AML-193 (cell line): Measurements from ENCODE around the gene SLC35F2.
"Not testable (repeated sequence)": the region's sequence is repeated elsewhere in the genome, so short reads cannot be mapped to it uniquely, and the experiment has no call there.

ENCODE experiments used
- DNase-seq, 2 experiments: peaks; one replicate each; lab custom pipeline; 2025; lab: John Stamatoyannopoulos, UW

SLC35F2 gene

DNA sequence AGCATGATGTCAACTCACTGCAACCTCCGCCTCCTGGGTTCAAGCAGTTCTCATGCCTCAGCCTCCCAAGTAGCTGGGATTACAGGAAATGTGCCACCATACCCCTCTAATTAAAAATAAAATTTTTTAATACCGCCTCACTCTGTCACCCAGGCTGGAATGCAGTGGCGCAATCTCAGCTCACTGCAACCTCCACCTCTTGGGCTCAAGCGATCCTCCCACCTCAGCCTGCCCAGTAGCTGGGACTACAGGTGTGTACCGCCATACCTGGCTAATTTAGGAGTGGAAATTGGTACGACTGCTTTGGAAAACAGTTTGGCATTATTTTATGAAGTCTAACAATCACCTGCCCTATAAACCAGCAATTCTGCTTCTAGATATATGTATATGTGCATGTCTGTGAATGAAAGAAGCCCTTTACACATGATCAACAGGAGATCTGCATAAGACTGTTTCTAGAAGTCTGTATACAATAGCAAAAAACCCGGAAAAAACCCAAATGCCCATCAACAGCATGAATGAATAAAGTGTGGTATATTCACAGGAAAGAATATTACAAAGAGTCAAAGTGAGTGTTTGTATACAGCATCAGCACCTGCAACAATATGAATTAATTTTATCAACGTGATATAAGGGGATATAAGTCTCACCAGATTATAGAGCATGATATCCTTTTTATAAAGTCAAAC is 16.0 kb downstream of the SLC35F2 start:
- DNase-seq, result no peak

DNA sequence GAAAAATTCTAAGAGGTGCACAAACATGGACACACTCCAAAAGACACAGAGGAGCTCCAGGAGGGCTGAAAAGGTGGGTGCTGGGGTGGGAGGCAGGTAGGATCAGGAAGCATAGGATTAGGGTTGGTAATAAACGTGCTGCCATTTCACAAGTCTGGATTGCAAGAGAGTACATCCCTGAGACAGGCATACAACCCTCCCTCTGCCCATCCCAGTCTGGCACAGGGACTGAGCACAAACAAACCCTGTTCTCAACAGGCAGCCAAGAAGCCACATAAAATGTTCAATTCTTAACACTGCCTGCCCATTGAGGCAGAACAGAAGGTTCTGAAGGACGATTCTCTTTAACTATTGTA is 18.5 kb downstream of the SLC35F2 start:
- peak in 1 of 2 experiments; percentile 45 for DNase-seq

DNA sequence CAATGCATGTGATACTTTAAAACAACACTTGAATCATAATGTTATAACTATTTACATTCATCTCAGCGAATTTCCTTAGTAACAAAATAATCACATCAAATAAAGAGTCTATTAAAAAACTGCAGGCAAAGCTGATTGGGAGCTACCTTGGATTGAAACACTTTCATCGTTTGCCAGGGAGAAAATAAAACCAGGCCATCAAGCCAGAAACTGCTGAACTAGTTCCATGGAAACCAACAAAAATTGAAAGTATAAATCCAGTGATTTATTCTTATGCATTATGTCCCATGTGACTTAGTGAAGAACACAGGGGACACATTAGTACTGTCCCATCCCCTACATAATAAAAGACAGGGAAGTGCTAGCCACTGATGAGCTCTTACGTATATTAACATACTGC is 21.7 kb downstream of the SLC35F2 start:
- DNase-seq, result no peak

DNA sequence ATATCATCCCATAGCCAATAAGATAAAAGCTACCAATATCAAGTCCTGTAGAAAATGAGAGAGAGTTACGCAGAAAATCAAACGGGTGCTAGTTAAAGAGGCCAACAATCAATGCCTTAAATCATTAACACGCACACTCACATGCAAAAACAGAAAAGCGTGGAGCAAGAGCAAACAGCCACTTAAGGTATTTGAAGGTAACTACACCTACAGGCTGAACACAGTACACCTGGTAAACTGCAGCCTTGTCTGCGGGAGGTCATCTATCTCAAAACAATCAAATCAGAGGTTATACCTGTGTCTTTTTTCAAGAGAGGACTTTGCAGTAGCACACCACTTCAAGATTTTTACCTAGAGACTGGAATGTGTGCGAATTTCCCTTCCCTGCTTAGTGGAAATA is 23.6 kb downstream of the SLC35F2 start:
- no peak for DNase-seq

DNA sequence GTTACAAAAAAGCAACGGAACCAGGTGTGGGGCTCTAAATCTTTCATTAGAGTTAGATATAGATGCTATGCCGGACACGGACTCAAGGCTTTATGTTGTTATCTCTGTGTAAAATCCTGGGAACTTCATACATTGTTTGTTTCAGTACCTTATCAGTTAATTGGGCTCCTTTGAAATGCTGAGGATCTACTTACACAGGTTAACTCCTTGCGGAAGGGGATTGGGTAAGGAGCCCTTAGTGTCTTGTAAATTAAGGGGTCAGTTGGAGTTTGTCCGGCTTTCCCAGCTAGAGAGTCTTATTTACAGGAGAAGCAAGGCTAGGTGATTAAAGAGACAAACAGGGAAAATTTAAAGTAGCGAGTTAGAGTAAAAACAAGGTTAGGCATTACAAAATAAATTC is 24.7 kb downstream of the SLC35F2 start:
- not testable (repeated sequence) for DNase-seq

DNA sequence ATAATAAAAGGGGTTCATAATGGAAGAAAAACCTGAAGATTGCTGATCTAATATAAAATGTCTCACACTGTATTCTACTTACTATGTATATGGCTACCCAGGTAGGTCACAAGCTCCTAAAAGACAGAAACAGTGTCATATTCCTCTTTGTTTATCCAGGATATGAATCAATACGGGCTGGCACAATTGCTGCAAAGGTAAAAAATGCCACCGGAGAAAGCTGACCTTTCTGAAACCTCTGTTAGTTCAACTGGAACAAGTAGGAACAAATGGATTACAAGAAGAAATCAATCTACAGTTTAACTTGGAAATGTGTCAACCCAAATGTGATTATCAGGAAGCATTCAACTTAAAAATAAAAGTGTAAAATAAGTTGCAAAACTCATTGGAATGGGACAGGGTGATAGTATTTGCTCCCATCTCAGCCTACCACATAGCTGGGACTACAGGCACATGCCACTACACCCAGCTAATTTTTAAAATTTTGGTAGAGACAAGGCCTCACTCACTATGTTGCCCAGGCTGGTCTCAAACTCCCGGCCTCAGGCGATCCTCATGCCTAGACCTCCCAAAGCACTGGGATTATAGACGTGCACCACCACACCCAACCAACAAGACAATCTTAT is 27.6 kb downstream of the SLC35F2 start:
- DNase-seq, result no peak

DNA sequence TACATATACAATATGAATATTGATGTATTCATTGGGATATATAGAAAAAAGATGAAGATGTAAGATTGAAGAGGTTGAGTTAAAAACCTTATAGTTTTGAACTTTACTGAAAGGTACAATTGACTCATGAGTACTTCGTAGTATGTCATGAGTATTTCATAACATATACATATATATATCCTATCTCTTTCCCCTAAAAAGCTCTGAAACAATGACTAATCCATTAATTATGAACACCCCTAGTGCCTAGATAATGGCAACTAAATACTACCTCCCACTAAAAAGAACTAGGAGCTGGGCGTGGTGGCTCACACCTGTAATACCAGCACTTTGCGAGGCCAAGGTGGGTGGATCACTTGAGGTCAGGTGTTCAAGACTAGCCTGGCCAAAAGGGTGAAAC is 31.5 kb downstream of the SLC35F2 start:
- DNase-seq, result no peak

DNA sequence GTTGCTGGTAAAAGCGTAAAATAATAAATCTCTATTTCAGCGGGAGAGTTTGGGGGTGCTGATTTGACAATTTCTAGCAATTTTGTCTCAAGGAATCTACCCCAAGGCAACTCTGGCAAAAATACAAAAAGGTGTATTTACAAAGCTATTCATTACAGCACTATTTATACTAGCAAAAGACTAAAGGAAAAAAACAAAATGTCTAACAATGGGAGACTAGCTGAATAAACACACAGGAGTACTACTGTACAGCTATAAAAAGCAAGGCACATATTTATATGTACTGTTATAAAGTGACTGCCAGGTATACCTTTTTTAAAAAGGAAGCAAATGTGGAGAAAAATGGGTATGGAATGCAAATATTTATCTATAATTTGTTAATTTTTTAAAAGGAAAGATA is 32.7 kb downstream of the SLC35F2 start:
- DNase-seq, result no peak

DNA sequence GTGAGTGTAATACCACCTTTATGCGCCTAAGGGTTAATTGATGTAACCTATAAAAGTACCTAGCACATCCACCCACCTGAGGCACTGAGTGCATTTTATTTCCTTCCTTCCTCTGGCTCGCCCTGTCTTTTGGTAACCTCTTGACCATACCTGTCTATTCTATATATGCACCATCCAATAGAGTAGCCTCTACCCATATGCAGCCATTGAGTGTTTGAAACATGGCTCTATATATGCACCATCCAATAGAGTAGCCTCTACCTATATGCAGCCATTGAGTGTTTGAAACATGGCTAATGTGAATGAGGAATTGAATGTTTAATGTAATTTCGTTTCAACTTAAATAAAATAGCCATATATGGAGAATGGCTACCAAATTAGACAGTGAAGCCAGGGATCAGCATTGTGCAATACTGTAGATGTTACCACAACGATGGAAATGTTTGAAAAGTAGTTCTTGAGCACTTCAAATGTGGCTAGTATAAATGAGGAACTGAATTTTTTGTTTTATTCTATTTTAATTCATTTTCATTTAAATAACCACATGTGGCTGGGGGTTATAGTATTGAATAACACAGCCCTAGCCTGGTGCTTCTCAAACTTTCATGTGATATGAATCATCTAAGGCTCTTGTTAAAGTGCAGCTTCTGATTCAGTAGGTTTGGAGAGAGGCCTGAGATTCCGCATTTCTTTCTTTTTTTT is 33.8 kb downstream of the SLC35F2 start:
- DNase-seq, result peak; percentile 74 to 84

DNA sequence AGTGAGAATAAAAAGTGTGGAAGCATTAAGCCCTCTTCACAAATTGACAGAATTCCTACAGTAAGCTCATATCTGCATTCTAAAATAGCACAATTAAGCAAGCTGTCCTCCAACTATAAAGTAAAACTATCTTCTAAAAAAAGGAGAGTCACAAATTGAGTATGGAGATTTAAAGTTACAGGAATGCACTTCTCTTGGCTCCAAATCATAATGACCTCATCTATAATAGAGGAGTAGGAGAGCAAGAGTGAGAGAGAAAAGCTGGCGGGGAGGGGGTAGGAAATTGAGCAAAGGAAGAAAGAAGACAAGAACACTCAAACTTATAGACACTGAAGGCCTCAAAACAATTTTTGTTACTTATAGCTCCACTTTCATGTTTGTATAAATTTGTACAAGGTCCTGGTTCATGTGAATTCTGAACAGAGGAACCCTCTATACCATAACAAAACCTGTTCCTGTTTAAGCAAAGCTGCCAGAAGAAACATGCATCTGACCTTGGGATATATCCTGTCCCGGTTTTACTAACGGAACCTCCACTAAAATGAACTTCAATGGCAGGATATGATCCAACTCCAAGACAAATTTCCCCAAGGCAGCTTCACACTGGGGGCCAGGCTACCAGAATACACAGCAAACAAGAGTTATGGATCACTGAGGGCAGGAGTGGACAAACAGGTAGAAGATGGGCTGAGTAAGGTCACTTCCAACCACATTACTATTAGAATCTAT is 37.2 kb downstream of the SLC35F2 start:
- no peak for DNase-seq

DNA sequence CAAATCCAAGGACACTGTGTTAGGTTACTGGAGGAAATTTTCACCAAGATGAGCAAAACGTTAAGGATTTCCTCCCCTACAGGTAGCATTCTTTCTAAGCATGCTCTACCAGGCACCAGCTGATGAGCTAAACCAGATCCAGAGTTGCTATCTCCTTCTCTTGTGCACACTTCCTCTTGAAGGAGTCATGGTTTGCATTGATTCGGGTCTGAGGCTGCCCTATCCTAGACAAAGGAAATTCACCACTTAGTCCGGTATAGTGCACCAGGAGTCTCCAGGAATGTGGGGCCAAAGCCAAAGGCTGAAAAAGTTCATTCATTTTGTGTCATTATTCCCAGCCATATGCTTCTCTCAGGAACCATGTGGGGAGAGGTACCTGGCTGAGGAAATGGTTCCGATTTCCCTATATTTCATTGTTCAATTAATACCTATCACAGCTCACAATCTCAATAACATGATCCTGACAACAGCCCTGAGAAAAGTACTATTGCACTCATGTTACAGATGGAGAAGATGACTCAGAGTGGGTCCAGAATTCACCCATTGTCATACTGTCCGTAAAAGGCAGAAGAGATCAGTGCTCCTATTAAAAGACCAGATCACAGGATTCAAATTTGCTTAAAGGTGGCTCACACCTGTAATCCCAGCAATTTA is 39.1 kb downstream of the SLC35F2 start:
- DNase-seq, result no peak

DNA sequence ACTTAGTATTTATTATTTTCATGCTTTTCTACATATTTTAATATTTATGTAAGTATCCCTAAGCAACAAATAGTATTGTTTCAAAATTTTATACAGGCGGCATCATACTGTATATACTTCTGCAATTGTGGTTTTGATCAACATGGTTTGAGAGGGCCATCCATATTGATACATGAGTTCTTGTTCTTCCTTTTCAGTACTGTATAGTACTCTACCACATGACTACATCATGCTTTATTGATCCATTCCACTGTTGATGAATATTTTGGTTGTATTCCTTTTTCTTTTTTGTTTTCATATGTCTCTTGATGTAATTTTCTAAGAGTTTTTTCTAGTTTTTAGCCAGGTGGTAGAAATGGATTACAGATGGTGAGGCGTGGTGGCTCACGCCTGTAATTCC is 40.1 kb downstream of the SLC35F2 start:
- DNase-seq, result no peak

DNA sequence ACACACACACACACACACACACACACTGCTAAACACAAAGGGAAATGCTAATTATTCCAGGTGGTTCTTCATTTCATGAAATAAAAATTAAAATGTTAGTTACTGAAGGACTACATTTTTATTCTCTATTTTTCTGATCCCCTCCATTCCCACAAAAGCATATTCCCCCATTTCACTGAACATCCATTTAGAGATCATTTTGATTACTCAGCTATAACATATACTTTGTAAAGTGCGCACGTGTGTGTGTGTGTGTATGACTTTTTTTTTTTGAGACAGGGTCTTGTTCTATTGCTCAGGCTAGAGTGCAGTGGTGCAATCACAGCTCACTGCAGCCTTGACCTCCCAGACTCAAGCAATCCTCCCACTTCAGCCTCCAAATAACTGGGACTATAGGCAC is 42.6 kb downstream of the SLC35F2 start:
- no peak for DNase-seq

DNA sequence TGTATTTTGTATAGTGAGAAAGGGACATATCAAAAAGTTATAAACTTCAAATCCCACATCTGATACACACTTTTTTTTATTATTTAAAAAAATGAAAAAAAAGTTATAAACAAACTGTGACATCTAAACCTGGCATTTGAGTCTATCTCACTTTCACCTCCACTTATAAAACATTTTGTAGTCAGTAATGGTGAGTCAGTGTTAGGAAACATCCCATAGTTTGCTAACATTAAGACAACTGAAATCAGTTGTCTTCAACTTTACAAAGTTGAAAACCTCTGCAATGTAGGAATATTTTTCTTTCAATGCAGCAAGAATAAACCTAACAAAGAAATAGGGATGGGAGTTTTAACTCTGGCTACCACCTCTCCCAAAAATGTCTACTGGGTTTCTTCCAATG is 47.7 kb downstream of the SLC35F2 start:
- DNase-seq, result no peak

DNA sequence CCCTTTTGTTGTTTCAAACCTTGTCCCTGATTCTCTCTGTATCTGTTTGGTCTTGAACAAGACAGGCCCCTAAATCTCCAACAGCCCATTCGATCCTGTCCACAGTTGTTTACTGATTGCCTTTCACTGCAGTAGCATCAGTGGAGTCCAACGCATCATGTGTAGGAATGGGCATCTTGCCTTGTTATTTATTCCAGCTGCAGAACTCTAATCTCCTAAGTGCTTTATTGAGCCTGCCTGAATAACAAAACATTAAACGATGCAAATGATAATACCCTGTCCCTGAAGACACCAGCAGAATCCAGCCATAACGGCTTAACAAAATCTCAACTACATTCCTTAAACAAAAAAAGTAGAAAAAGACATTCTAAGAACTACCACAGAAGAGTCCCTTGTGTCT is 50.1 kb downstream of the SLC35F2 start:
- DNase-seq, result no peak

DNA sequence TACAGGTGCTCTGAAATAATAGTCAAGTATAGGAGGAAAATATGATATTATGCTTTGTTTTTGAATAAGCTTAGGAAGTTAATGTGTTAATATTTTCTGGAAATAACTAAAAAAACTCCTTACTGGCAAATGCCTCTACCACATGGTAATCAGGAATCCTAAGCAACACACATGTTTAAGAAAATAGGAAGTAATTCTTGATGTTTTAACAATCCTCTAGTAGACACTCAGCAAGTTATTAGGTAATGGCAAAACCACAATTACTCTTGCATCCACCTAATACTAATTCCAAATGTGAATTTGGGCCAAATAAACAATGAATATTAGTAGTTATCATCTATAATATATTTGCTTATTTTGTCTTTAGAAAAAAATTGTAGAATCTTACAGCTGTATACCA is 53.6 kb downstream of the SLC35F2 start:
- peak; percentile 77 to 83 for DNase-seq

DNA sequence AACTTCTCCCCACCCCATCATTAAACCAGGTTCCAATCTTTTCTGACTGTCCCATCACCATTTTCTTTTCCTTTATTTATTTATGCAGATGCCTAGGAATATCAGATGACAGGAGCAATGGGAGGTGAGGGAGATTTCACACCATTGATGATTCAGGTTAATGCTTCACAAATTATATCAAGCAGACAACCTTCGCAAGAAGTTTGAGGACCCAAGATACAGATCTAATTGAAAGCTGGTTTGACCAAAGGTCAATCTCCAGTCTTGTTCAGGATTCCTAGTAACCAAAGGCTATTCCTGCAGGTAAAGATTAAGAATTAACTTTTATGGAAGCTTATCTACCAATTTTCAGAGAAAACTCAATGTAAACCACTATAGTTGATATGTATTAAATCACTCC is 54.4 kb downstream of the SLC35F2 start:
- no peak for DNase-seq

DNA sequence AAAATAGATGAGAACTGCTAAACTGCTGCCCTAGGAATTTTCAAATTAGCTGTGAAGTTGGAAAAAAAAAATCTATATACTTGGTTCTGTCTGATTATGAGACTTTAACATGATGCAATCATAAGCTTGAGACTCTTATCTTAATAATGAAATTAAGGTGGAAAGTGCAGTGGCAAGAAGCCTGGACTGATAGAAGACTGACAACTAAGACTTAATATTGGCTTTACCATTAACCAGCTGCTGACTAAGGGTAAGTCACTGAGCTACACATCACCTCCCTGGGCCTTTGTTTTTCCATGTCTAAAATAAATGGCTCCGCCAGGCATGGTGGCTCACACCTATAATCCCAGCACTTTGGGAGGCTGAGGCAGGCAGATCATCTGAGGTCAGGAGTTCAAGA is 56.9 kb downstream of the SLC35F2 start:
- DNase-seq, result no peak

DNA sequence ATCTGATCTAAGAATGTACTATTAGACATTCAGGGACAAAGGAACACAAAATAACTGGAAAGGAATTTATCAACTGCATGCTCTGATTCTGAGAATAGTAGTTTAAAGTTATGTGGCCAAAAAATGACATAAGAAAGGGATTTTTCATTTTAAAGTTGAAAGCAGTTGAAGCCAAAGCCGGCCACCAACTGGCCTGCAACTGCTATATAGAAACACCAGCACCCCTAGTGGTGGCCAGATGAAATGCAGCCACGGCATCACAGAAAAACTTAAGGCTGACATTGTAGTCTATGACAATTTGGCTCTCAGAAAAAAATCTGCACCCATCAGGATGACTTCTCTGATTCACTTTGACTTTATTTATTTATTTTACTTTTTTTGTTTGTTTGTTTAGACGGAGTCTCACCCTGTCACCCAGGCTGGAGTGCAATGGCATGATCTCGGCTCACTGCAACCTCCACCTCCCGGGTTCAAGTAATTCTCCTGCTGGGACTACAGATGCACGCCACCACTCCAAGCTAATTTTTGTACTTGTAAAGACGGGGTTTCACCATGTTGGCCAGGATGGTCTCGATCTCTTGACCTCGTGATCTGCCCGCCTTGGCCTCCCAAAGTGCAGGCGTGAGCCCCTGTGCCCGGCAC is 59.2 kb downstream of the SLC35F2 start:
- peak; percentile 51 for DNase-seq

DNA sequence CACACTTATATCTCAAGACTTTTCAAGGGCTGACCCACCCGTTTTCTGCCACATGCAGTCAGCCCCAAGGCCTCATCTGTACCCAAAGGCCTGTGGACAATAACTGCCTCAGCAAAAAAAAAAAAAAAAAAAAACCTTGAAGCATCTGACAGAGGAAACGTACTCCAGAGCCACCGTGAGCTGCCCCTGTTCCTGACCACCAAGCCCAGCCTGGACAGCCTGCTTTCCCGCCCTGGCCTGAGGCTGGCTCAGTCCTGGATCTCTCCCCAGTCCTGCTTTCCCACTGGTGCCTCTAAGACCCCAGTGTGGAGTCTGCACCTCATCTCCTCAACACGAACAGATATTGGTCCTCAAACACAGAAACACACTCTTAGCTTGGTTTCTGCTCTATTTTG is 66.5 kb downstream of the SLC35F2 start:
- no peak for DNase-seq

DNA sequence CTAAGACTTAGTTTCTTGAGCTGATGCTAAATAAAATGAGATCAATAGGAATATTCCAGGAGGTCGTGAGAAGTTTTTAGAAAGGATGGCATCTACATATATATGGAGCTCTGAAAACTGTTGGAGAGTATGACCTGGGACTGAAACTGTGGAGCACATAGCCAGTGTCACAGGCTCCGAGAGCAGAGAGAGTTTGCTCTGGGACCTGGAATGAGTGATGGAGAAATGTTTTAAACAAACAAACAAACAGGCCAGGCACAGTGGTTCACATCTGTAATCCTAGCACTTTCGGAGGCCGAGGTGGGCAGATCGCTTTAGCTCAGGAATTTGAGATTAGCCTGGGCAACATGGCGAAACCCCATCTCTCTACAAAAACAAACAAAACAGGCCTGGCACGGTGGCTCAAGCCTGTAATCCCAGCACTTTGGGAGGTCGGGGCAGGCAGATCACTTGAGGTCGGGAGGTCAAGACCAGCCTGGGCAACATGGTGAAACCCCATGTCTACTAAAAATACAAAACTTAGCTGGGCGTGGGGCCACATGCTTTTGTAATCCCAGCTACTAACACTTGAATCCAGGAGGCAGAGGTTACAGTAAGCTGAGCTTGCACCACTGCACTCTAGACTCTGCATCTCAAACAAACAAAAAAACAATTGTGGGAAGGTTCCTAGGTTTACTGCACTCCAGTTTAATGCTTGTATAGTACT is 67.1 kb downstream of the SLC35F2 start:
- no peak for DNase-seq
